MCF 10A (cell line): Measurements from ENCODE around the gene MTUS2. TPM values are rescaled to one million over a fixed set of nuclear protein-coding genes. Genes with fewer than 3 reads are reported as not detected.

Experiments
- BruUV-seq: library from RNA; stranded (reverse); fragments of 400-500 nt; replicated peaks from 2 replicates; lab custom pipeline; 2021; lab: Mats Ljungman, UMichigan
- CTCF ChIA-PET: fragments of 300-600 bp; sonication (Branson Sonifier 250); formaldehyde crosslinking; extraction: SDS; loops from one replicate; lab custom pipeline; 2021; ENCODE audit warnings: antibody characterized with exemption, inconsistent platforms; lab: Yijun Ruan, JAX
- POLR2A ChIA-PET: fragments of 300-600, 350-650 bp; sonication (Branson Sonifier 250); formaldehyde crosslinking; extraction: SDS; loops from one replicate; lab custom pipeline; 2020; ENCODE audit warnings: antibody characterized with exemption, inconsistent platforms; lab: Yijun Ruan, JAX
- DNase-seq: peaks from one replicate; pipeline ENCODE4 v3.0.0-alpha.2; 2018; ENCODE audit not compliant: unreplicated experiment
- H3K27ac Mint-ChIP-seq: one replicate; pipeline ENCODE4 v1.8.0; 2022; ENCODE audit warnings: mild to moderate bottlenecking, low read depth, mixed read lengths; ENCODE audit not compliant: unreplicated experiment
- H3K27me3 Mint-ChIP-seq: one replicate; pipeline ENCODE4 v1.8.0; 2022; ENCODE audit warnings: mixed read lengths; ENCODE audit not compliant: insufficient read depth, unreplicated experiment
- H3K36me3 Mint-ChIP-seq: one replicate; pipeline ENCODE4 v1.8.0; 2022; ENCODE audit warnings: mild to moderate bottlenecking, moderate library complexity, mixed read lengths; ENCODE audit not compliant: insufficient read depth, unreplicated experiment
- H3K4me1 Mint-ChIP-seq: one replicate; pipeline ENCODE4 v1.8.0; 2022; ENCODE audit warnings: mixed read lengths; ENCODE audit not compliant: insufficient read depth, unreplicated experiment
- H3K4me3 Mint-ChIP-seq: one replicate; pipeline ENCODE4 v1.8.0; 2022; ENCODE audit warnings: mild to moderate bottlenecking, moderate library complexity, mixed read lengths; ENCODE audit not compliant: unreplicated experiment
- H3K9me3 Mint-ChIP-seq: one replicate; pipeline ENCODE4 v1.8.0; 2022; ENCODE audit warnings: mixed read lengths; ENCODE audit not compliant: unreplicated experiment
- intact Hi-C: fragments of 100-400 bp; cut with micrococcal nuclease; formaldehyde crosslinking; loops from 2 replicates; pipeline ENCODE4 v1.14.1; 2022
- total RNA-seq: library from RNA; stranded (reverse); gene quantifications from 2 replicates; pipeline ENCODE4 v1.2.3, GENCODE V29; 2022
- TF ChIP-seq, protein P1 (sequence below): fragments of 200-600 bp; IDR thresholded peaks from one replicate; pipeline ENCODE4 v1.8.0; 2022; ENCODE audit warnings: antibody characterized with exemption, mild to moderate bottlenecking; ENCODE audit not compliant: unreplicated experiment

MTUS2 gene
- total RNA-seq, 1 experiment from 2014 or later, result not detected

DNA sequence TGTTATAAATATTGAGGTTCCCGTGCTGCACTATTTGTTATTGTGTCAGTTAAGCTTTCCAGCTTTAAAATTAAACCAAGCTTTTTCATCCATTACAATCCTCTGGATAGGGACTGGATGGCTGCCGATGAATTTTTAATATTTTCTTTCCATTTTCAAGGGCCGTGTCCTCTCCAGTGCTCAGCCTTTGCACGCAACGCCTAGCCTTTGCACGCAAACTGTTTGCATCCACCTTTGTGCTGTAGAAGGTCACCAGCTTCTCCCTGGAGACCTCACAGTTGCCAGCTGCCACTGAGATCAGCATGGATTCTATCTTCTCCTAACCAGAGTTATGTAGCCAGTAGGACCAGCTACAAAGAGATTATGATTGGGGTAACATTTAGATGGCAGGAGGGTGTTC, 534.9 kb downstream of the MTUS2 start:
- H3K9me3 Mint-ChIP-seq, result peaks cover under 1% of the 10 kb centered on the region
- H3K4me1 Mint-ChIP-seq, result no peaks in the 10 kb centered on the region
- no TSS peak for BruUV-seq
- no peaks in the 10 kb centered on the region for H3K36me3 Mint-ChIP-seq
- intact Hi-C loops, result no loop called here
- no peak overlapping the region for H3K27ac Mint-ChIP-seq
- no peak for DNase-seq
- ChIA-PET POLR2A (no interaction called here), CTCF (interaction anchor here (0.5 to 1.9 kb wide), 4 partner anchors 10 to 536 kb away, joined by 3 to 8 read pairs (median 4); no protein-coding TSS in a partner anchor)
- TF ChIP-seq, protein P1, sequence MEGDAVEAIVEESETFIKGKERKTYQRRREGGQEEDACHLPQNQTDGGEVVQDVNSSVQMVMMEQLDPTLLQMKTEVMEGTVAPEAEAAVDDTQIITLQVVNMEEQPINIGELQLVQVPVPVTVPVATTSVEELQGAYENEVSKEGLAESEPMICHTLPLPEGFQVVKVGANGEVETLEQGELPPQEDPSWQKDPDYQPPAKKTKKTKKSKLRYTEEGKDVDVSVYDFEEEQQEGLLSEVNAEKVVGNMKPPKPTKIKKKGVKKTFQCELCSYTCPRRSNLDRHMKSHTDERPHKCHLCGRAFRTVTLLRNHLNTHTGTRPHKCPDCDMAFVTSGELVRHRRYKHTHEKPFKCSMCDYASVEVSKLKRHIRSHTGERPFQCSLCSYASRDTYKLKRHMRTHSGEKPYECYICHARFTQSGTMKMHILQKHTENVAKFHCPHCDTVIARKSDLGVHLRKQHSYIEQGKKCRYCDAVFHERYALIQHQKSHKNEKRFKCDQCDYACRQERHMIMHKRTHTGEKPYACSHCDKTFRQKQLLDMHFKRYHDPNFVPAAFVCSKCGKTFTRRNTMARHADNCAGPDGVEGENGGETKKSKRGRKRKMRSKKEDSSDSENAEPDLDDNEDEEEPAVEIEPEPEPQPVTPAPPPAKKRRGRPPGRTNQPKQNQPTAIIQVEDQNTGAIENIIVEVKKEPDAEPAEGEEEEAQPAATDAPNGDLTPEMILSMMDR, result no peak
- H3K4me3 Mint-ChIP-seq, result no peak overlapping the region
- peaks cover 74% of the 10 kb centered on the region for H3K27me3 Mint-ChIP-seq

DNA sequence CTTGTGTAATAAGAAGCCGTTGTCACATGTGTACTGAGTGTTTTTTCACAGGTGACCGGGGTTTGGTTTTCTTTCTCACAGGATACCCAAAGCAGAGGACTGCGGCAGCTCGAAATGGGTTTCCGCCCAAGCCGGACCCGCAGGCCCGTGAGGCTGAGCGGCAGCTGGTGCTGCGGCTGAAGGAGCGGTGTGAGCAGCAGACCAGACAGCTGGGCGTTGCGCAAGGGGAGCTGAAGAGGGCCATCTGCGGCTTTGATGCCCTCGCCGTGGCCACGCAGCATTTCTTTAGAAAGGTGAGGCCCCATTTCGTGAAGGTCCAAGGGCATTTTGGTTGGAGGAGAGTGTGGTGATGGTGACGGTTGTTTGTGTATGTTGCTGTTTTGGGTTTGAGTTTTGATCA, 539.0 kb downstream of the MTUS2 start:
- H3K9me3 Mint-ChIP-seq, result no peaks in the 10 kb centered on the region
- H3K4me1 Mint-ChIP-seq, result no peaks in the 10 kb centered on the region
- H3K27ac Mint-ChIP-seq, result no peak overlapping the region
- H3K36me3 Mint-ChIP-seq, result no peaks in the 10 kb centered on the region
- BruUV-seq, result no TSS peak
- TF ChIP-seq, protein P1, result no peak
- H3K4me3 Mint-ChIP-seq, result no peak overlapping the region
- ChIA-PET CTCF (interaction anchor here (0.6 kb wide), 2 partner anchors 9 to 644 kb away, joined by 3 read pairs; no protein-coding TSS in a partner anchor), POLR2A (no interaction called here)
- intact Hi-C loops, result no loop called here
- H3K27me3 Mint-ChIP-seq, result peaks cover 59% of the 10 kb centered on the region
- no peak for DNase-seq

DNA sequence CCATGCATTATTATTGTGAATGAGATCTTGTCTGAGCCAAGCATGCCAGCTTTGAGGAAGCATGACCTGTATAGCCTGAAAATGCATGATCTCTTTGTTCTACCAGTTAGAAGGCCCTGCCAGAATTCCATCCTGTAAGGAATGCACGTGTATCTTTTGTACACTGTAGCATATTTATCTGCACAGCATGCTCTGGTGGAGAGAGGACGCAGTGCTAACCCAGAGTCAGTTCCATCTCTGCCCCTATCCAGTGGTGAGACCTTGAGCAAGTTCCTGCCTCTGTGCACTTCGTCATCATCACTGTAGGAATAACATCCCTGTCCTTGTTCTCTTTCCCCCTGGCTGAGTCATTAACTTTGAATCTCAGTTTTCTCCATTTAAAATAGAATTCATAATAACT, 541.6 kb downstream of the MTUS2 start:
- Mint-ChIP-seq H3K9me3 (no peaks in the 10 kb centered on the region), H3K27ac (no peak overlapping the region), H3K4me1 (no peaks in the 10 kb centered on the region), H3K36me3 (no peaks in the 10 kb centered on the region), H3K27me3 (peaks cover 53% of the 10 kb centered on the region), H3K4me3 (no peak overlapping the region)
- no TSS peak for BruUV-seq
- DNase-seq, result no peak
- POLR2A ChIA-PET, result no interaction called here
- intact Hi-C loops, result loop anchor here (2.0 kb wide), 1 partner anchor 1037 kb away; no protein-coding TSS in a partner anchor
- TF ChIP-seq, protein P1, result no peak
- CTCF ChIA-PET, result interaction anchor here (0.8 to 1.3 kb wide), 3 partner anchors 13 to 279 kb away, joined by 3 to 6 read pairs (median 5); no protein-coding TSS in a partner anchor

DNA sequence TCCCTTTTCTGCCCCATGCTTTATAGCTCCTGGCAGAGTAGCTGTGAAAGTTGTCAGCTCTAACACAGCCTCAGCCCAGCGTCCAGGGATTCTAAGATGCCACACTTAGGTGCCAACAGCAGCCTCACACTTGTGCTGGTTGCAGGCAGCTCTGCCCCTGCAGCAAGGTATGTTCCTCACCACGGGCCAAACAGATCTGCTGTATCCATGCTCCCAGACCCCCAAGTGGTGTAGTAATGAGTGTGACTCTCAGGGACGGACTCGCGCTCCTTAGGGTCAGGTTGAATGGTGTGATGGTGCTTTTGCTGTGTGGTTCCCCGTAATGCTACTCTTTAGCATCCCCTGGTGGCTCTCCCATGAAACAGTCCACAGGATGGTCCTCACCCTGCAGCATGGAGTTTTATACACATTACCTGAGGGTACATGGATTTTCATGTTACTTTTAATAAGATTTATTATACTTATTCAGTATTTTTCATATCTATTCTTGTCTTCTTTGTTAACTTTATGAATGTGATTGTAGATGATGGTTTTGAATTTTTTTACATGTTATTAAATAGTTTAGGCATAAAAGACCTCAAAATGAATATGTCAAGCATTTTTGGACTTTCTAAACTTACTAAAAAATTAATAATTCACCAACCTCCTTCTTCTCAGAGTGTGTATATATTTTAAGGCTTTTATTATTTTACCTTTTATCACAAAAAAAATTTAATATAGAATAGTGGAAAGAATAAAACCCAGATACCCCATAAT, 542.9 kb downstream of the MTUS2 start:
- no peak overlapping the region for H3K4me3 Mint-ChIP-seq
- H3K9me3 Mint-ChIP-seq, result no peaks in the 10 kb centered on the region
- ChIA-PET CTCF (interaction anchor here (0.6 to 1.3 kb wide), 13 partner anchors 10 to 816 kb away, joined by 3 to 8 read pairs (median 3); no protein-coding TSS in a partner anchor), POLR2A (no interaction called here)
- TF ChIP-seq, protein P1, result peak; percentile 84
- DNase-seq, result peak; percentile 66
- H3K27ac Mint-ChIP-seq, result no peak overlapping the region
- H3K4me1 Mint-ChIP-seq, result no peaks in the 10 kb centered on the region
- H3K36me3 Mint-ChIP-seq, result no peaks in the 10 kb centered on the region
- intact Hi-C loops, result loop anchor here (2.0 kb wide), 1 partner anchor 1038 kb away; no protein-coding TSS in a partner anchor
- peaks cover 40% of the 10 kb centered on the region for H3K27me3 Mint-ChIP-seq
- no TSS peak for BruUV-seq
